Stomach (tissue), 4 donors: ENCODE results near the gene GOT2.

Experiments used
- CTCF ChIP-seq, 7 experiments: fragments of 450-650 bp in 4 of 7; fragments of 200-600 bp in 3 of 7; sonication (generic) in 3 of 7; IDR thresholded peaks; one replicate each; pipeline ENCODE4 v1.5.1; 2016 to 2019; ENCODE audit warnings: antibody characterized with exemption in 7 of 7, control low read depth in 2 of 7, mild to moderate bottlenecking in 1 of 7
- EP300 ChIP-seq: sonication (generic); formaldehyde crosslinking; IDR thresholded peaks from one replicate; pipeline ENCODE4 v1.6.1; 2017; ENCODE audit warnings: antibody characterized with exemption
- POLR2A ChIP-seq, 4 donors: fragments of 450-650 bp; IDR thresholded peaks; one replicate each; pipeline ENCODE4 v1.6.1; 2016; ENCODE audit warnings: antibody characterized with exemption in 4 of 4, control low read depth in 2 of 4, mild to moderate bottlenecking in 1 of 4, moderate library complexity in 1 of 4
- POLR2AphosphoS5 ChIP-seq, 3 donors: sonication (generic); formaldehyde crosslinking; IDR thresholded peaks; one replicate each; pipeline ENCODE4 v1.6.1; 2016; ENCODE audit warnings: antibody characterized with exemption in 3 of 3

DNA sequence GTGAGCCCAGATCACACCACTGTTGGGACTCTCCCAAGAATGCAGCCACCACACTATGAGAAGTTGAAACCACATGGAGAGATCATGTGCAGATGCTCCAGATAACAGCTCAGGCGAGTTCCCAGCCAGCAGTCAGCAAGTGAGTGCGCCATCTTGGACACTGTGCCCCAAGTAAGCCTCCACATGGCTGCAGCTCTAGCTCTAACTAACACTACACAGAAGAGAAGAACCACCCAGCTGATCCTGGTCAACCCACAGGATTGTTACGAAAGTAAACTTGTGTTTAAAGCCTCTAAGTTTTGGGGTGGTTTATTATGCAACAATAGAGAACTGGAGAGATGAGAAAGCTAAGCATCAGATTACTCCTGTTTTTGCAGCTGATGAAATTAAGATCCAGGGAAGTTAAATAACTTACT, 75.3 kb downstream of the GOT2 start:
- TF ChIP-seq CTCF (IDR thresholded peaks at IDR 0.05) (no peak), POLR2A (IDR thresholded peaks at IDR 0.05) (no peak), POLR2AphosphoS5 (IDR thresholded peaks at IDR 0.05) (no peak), EP300 (no peak)
